ENCODE data around the gene RIPOR1.
A peak's percentile ranks its signal among the peaks of the same experiment; 100 is the strongest.
"Not testable (repeated sequence)": the region's sequence is repeated elsewhere in the genome, so short reads cannot be mapped to it uniquely, and the experiment has no call there.

RIPOR1 gene

DNA sequence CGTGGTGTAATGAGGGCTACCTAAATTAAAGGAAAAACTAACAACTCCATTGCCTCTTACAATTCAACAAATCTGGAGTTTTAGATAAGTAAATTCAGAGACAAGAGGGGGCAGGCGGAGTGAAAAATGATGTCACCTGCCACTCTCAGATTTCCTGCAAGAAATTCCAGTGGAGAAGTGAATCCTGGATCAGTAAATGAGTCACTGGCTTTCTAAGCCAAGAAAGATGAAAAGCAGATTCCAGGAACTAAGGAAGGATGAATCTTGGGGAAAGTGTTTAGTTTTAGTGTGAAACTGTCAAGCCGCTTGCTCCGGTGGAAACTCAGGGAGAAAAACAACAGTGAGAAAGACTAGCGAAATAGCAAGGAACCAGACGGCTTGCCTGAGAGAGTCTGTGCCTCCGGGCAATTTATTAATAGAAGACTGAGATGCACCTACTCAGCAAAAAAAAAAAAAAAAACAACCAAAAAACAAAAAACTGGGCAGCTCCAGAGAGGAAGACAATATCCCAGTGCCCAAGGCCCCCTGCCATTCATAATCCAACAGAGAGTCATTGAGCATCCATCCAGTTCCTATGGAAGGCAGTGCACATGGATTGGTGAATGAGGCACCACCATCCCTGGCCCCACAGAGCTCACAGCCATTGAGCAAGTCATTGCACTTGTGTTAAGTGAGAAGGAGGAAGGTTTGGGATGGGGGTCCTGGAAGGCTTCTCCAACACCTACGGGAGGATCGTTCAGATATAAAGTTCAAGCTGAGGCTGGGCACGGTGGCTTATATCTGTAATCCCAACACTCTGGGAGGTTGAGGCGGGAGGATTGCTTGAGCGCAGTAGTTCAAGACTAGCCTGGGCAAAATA lies 12.1 kb upstream of the RIPOR1 start:
- DNase-seq: peak; percentile 79

- no peak for DNase-seq
These were observed 11.5 kb upstream of the RIPOR1 start for GRCh38 chr16:67517155-67517445.

DNA sequence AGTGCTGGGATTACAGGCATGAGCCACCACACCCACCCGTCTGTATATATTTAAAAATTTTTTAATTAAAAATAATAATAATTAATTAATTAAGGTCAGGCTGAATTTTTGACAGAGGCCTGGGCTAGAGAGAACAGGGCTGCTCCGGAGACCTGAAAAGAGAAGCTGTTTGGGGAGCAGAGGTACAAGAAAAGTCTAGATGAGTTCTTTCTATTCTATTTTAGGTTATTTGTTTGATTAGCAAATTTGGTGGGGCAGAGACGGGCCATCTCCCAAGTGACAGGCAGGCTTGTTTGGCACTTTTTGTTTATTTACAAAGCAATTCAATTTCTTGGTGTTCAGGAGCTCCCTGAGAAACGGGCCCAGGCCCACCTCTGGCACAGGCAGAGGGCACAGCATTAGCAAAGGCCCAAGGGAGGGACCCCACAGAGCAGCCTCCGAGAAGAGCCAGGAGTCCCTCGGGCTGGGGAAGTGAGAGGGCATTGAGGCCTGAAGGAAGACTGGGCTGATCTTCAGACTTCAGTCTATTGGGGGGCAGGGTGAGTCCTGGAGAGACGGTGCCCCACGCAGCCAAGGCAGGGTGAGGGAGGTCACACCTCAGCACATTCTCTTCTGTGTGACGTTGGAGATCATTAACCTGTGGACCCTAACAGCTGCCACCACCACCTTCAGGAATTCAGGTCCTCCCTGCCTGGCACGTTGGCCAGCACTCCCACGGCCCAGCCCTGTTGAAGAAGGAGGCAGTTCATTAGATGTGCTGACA lies 10.8 kb upstream of the RIPOR1 start:
- DNase-seq: no peak

- no peak for DNase-seq
These were observed 10.0 kb upstream of the RIPOR1 start for GRCh38 chr16:67518676-67519075.

GRCh38 chr16:67519242-67519641 lies 9.4 kb upstream of the RIPOR1 start:
- DNase-seq: no peak

GRCh38 chr16:67521095-67521804 lies 7.4 kb upstream of the RIPOR1 start:
- DNase-seq: peak; percentile 95

- DNase-seq: peak; percentile 56
These were observed 3.3 kb upstream of the RIPOR1 start for GRCh38 chr16:67525176-67525860.

- DNase-seq: peak; percentile 48
These were observed 2.4 kb upstream of the RIPOR1 start for GRCh38 chr16:67526149-67526791.

- DNase-seq: peak; percentile 36
These were observed 397 bp downstream of the RIPOR1 start for GRCh38 chr16:67528870-67529581.

- DNase-seq: no peak
These were observed 968 bp downstream of the RIPOR1 start for GRCh38 chr16:67529582-67530012.

- DNase-seq: peak; percentile 61
These were observed 1.6 kb downstream of the RIPOR1 start for GRCh38 chr16:67530013-67530939.

DNA sequence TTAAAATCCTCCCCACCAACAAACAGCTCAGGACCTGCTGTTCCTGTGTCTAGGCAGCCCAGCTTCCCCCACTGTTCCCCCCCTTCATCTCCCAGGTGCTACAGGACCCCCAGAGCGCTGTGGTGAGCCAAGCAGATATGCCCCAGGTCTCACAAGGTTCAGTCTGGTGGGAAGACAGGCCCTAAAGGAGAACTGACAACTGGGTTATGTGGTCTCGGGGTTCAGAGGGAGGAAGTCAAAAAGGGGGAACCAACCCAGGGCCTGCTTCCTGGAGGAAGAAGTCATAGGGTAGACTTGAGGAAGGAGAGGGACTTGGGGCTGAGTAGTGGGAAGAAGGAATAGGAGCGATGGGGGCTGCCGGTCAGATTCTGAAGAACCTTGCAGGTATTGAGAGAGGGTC lies 2.6 kb downstream of the RIPOR1 start:
- no peak for DNase-seq

DNA sequence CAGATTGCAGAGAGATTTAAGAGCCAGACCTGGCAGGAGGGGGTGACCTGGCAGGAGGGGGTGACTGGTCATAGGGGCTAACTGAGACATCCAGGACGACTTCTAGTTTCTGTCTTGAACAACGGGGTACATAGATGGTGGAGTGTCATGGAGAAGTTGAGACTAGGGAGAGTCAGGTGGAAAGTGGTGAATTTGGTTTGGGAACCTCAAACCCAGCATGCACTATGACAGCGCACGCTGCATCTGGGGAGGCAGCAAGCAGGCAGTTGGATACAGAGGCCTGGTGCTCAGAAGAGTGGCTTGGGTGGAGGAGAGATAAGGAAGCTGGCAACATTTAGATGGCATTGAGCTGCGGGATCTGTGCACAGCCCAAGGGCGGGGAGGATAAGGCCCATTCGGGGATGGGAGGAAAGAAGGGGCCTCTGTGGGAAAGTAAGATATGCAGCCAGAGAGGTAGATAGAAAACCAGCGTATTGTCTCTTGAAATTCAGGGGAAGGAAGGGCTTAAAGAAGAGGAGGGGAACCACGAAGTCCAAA lies 4.5 kb downstream of the RIPOR1 start:
- DNase-seq: no peak

DNA sequence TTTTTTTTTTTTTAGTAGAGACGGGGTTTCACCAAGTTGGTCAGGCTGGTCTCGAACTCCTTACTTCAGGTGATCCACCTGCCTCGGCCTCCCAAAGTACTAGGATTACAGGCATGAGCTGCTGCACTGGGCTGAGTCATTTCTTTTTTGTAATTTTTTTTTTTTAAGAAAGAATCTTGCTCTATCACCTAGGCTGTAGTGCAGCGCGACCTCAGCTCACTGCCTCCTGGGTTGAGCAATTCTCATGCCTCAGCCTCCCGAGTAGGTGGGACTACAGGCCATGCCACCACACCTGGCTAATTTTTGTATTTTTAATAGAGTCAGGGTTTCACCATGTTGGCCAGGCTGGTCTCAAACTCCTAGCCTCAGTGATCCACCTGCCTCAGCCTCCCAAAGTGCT lies 5.4 kb downstream of the RIPOR1 start:
- DNase-seq: not testable (repeated sequence)

- DNase-seq: no peak
These were observed 5.8 kb downstream of the RIPOR1 start for GRCh38 chr16:67534431-67534830.

DNA sequence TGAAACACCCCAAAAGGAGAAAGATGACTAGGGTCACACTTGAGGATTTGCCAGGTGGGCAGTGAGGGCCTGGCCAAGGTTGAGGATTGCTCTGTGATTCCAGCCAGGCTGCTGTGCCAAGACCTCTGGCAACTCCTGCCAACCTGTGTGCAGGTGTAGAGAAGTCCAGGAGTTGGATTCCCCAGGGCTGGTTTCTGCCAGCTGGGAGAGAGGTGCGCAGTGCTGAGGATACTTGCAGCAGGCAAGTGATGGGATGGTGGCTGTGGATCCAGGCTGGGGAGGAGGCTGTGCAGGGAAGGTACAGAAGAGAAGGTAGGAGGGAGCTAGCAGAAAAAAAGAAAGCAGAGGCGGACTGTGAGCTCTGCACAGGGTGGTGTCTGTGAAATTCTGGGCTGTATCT lies 6.6 kb downstream of the RIPOR1 start:
- no peak for DNase-seq

GRCh38 chr16:67537270-67537635 lies 8.6 kb downstream of the RIPOR1 start:
- peak; percentile 55 for DNase-seq

- DNase-seq: no peak
These were observed 9.3 kb downstream of the RIPOR1 start for GRCh38 chr16:67537636-67538591.

- no peak for DNase-seq
These were observed 10.1 kb downstream of the RIPOR1 start for GRCh38 chr16:67538666-67539101.

Measured in fibroblast of skin of right biceps (primary cell).